ENCODE data around the gene FOXR1. TPM values are rescaled to one million over a fixed set of nuclear protein-coding genes. Genes with fewer than 3 reads are reported as not detected.
A peak's percentile ranks its signal among the peaks of the same experiment; 100 is the strongest.
"Not testable (repeated sequence)": the region's sequence is repeated elsewhere in the genome, so short reads cannot be mapped to it uniquely, and the experiment has no call there.

The FOXR1 gene
- total and polyA plus RNA-seq, 8 donors, result not detected

DNA sequence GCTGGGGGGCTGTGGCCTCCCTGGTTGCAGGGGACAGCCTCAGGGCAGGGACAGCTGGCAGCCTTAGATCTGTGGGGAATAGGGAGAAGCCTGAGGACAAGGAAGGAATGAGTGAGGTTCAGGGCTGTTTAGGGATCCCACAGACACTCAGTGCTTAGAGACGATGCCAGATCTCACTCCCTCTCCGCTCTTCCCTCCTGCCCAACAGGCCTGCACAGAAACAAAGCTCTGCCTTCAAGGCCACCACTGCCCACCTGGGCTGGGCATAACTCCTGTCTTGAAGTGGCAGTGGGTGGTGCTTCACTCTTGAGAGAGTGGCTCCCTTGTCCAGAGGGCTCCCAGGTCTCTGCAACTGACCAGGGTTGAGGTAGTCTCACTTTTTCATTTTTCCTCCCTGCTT, 13.3 kb downstream of the FOXR1 start:
- Histone ChIP-seq H3K27ac (no peak overlapping the region), H3K9me3 (no peaks in the 10 kb centered on the region), H3K36me3 (no peaks in the 10 kb centered on the region), H3K27me3 (no peaks in the 10 kb centered on the region), H3K4me1 (no peaks in the 10 kb centered on the region), H3K4me3 (no peak overlapping the region)
- no peak for ATAC-seq
- WGBS, 2 donors, result 82 to 91% methylated on average over 2 of the region's 2 CpGs
- TF ChIP-seq, protein P1, sequence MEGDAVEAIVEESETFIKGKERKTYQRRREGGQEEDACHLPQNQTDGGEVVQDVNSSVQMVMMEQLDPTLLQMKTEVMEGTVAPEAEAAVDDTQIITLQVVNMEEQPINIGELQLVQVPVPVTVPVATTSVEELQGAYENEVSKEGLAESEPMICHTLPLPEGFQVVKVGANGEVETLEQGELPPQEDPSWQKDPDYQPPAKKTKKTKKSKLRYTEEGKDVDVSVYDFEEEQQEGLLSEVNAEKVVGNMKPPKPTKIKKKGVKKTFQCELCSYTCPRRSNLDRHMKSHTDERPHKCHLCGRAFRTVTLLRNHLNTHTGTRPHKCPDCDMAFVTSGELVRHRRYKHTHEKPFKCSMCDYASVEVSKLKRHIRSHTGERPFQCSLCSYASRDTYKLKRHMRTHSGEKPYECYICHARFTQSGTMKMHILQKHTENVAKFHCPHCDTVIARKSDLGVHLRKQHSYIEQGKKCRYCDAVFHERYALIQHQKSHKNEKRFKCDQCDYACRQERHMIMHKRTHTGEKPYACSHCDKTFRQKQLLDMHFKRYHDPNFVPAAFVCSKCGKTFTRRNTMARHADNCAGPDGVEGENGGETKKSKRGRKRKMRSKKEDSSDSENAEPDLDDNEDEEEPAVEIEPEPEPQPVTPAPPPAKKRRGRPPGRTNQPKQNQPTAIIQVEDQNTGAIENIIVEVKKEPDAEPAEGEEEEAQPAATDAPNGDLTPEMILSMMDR (IDR thresholded peaks at IDR 0.05), result no peak
- no peak for FAIRE-seq
- DNase-seq, result no peak
- intact Hi-C loops (cut with DNase I), result no loop called here

DNA sequence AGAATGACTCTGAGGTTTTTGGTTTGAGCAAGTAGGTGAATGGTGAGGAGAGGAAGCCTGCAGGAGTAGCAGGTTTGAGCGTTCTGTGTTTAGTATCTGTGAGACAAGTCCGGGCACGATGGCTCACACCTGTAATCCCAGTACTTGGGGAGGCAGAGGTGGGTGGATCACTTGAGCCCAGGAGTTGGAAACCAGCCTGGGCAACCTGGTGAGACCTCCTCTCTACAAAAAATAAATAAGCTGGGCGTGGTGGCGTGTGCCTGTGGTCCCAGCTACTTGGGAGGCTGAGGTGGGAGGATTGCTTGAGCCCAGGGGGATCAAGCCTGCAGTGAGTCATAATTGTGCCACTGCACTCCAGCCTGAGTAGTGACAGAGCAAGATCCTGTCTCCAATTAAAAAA, 16.7 kb downstream of the FOXR1 start:
- TF ChIP-seq, protein P1 (IDR thresholded peaks at IDR 0.05), result no peak
- DNase-seq (no peak), ATAC-seq (no peak), FAIRE-seq (no peak)
- Histone ChIP-seq H3K4me1 (no peaks in the 10 kb centered on the region), H3K4me3 (no peak overlapping the region), H3K27ac (no peak overlapping the region), H3K27me3 (no peaks in the 10 kb centered on the region), H3K9me3 (no peaks in the 10 kb centered on the region), H3K36me3 (no peaks in the 10 kb centered on the region)
- intact Hi-C loops (cut with DNase I), result no loop called here
- WGBS, 2 donors, result 85 to 93% methylated on average over 5 of the region's 5 CpGs

DNA sequence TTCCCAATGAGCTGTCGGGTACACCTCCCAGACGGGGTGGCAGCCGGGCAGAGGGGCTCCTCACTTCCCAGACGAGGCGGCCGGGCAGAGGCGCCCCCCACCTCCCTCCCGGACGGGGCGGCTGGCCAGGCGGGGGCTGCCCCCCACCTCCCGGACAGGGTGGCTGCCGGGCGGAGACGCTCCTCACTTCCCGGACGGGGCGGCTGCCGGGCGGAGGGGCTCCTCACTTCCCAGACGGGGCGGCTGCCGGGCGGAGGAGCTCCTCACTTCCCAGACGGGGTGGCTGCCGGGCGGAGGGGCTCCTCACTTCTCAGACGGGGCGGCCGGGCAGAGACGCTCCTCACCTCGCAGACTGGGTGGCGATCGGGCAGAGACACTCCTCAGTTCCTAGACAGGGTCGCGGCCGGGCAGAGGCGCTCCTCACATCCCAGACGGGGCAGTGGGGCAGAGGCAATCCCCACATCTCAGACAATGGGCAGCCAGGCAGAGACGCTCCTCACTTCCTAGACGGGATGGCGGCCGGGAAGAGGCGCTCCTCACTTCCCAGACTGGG, 20.0 kb downstream of the FOXR1 start:
- H3K27me3 ChIP-seq; H3K27ac ChIP-seq; H3K36me3 ChIP-seq; H3K4me1 ChIP-seq; H3K9me3 ChIP-seq; ATAC-seq; H3K4me3 ChIP-seq; intact Hi-C loops (cut with DNase I); FAIRE-seq: not testable (repeated sequence)
- 95 to 97% methylated on average over 17 to 44 of the region's 44 CpGs for WGBS, 2 donors
- DNase-seq, result peak in 1 of 6 donors; percentile 44

DNA sequence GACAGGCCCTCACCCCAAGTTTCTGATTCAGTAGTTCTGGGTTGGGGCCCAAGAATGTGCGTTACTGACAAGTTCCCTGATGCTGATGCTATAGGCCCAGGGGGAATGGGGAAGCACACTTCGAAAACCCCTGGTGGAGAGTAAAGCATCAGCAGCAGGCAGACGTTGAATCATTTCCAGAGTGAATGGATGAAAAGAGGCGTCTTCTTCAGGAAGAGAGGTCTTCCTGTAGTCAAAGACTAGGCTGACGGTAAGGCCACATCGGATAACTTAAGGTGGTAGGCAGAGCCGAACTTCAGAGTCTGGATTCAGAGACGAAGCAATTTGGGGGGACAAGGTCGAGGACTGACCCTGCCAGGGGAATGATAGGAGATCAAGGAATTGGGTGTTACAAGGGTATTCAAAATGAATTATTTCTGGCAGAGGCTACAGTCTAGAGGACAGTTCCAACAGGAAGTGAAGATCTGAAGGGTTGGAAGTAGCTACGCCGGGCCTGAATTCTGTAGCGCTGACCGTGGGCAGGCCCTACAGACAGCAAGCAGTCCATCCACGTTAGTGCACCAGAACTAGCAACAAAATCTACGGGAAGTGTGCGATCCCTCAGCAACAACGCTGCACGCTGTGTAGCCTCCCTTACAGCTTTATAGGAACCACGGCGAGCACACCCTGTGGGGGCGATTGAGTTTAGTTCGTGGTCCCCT, 25.5 kb downstream of the FOXR1 start:
- ATAC-seq, result peak in 3 of 4 donors; percentile 11 to 52 (median 22)
- no peaks in the 10 kb centered on the region for H3K9me3 ChIP-seq
- TF ChIP-seq, protein P1 (IDR thresholded peaks at IDR 0.05), result no peak
- H3K36me3 ChIP-seq, result peaks cover 0 to 8% (median 8%) of the 10 kb centered on the region in 3 donors
- intact Hi-C loops (cut with DNase I), result no loop called here
- peak overlapping the region; percentile 53 to 91 (median 74) for H3K4me3 ChIP-seq
- peaks cover 0 to 14% (median 0%) of the 10 kb centered on the region in 3 donors for H3K4me1 ChIP-seq
- 29 to 32% methylated on average over 22 of the region's 22 CpGs for WGBS, 2 donors
- DNase-seq, result no peak
- FAIRE-seq, result no peak
- no peaks in the 10 kb centered on the region for H3K27me3 ChIP-seq
- peak overlapping the region in 2 of 4 donors; percentile 7 to 14 for H3K27ac ChIP-seq

DNA sequence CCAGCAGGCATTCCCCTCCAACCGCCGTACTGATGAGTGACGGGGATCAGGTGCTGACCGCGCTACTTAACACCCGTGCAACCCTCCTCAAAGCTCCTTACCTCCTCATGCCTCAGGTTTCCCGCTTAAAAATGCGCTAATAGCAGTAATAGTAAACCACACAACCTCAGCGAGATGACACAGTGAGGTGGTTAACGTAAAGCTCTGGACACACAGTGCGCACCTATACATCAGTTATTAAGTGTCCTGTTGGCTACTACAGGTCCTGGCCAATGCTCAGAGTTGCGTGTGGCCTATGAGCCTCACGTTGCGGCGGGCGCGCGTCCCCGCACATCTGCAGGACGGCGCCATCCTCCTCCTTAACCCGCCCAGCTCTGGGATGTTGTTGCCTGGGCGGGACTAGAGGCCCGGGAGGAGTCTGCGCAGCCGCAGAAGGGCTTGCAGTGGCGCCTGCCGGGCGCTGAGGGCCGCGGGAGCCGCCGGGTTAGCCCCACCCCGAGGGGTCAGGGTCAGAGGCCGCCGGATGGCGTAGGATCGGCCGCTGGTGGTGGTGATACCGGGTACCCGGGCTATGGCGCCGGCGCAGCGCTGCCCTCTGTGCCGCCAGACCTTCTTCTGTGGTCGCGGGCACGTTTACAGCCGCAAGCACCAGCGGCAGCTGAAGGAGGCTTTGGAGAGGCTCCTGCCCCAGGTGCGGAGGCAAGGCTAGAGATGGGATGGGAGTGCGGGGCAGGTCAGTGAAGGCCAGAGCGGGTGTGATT, 26.2 kb downstream of the FOXR1 start, which contains the start of gene CENATAC:
TSS of gene CENATAC (plus strand) at position 512 of the 761 bp plus-strand sequence. CDS start at position 572, 60 bp downstream.
- ATAC-seq, result peak; percentile 99 to 100 (median 100)
- H3K36me3 ChIP-seq, result peaks cover 0 to 8% (median 8%) of the 10 kb centered on the region in 3 donors
- intact Hi-C loops (cut with DNase I), result no loop called here
- H3K27ac ChIP-seq, result peak within 1 kb of the TSS; percentile 34 to 64 (median 62)
- WGBS, 2 donors, result 0% methylated on average over 48 to 54 of the region's 54 CpGs
- DNase-seq, result peak; percentile 93 to 98 (median 95)
- TF ChIP-seq, protein P1 (IDR thresholded peaks at IDR 0.05), result no peak
- no peak for FAIRE-seq
- H3K4me3 ChIP-seq, result peak within 1 kb of the TSS; percentile 53 to 91 (median 74)
- H3K4me1 ChIP-seq, result peaks cover 0 to 14% (median 0%) of the 10 kb centered on the region in 3 donors
- H3K9me3 ChIP-seq, result no peaks in the 10 kb centered on the region
- H3K27me3 ChIP-seq, result no peaks in the 10 kb centered on the region

Data from pancreas (tissue), 10 donors.